HCT116 (cell line): ENCODE results near the gene TLE6. TPM values are rescaled to one million over a fixed set of nuclear protein-coding genes. Genes with fewer than 3 reads are reported as not detected.

ENCODE experiments used
- ATAC-seq: fragments of 200-7000 bp; cut with Tn5 transposase; 2 replicates; pipeline ENCODE4 v1.9.1; 2020; ENCODE audit warnings: mild to moderate bottlenecking, moderate library complexity
- BruUV-seq: library from RNA; stranded (reverse); fragments of 400-500 nt; replicated peaks from 2 replicates; lab custom pipeline; 2021; lab: Mats Ljungman, UMichigan
- CTCF ChIA-PET: fragments of 300-600 bp; sonication (Branson Sonifier 250); formaldehyde crosslinking; loops from one replicate; lab custom pipeline; 2021; ENCODE audit warnings: antibody characterized with exemption; lab: Charles Lee
- POLR2A ChIA-PET: fragments of 300-600, 350-600 bp; sonication (Branson Sonifier 250); formaldehyde crosslinking; loops from one replicate; lab custom pipeline; 2021; ENCODE audit warnings: antibody characterized with exemption; lab: Charles Lee
- RAD21 ChIA-PET, 2 experiments: fragments of 300-600 bp; sonication (Branson Sonifier 250); formaldehyde crosslinking; loops; one replicate each; lab custom pipeline; 2023; ENCODE audit warnings: low total read pairs in 2 of 2; ENCODE audit not compliant: uncharacterized antibody in 2 of 2, unreplicated experiment in 2 of 2, low non-redundant PET in 1 of 2; lab: Charles Lee
- DNase-seq: peaks from one replicate; pipeline ENCODE4 v3.0.0-alpha.2; 2010; ENCODE audit warnings: low read depth, low spot score
- H2AFZ ChIP-seq: fragments of 200-600 bp; shearing (Covaris generic), sonication (generic); 2 replicates; pipeline ENCODE4 v1.6.1; 2017; ENCODE audit warnings: low read depth, mixed run types, mixed read lengths, antibody characterized with exemption, low read length; ENCODE audit not compliant: poor library complexity, severe bottlenecking
- H3K27ac ChIP-seq: 2 replicates; pipeline ENCODE4 v1.5.1; 2012; ENCODE audit warnings: low read depth, low read length
- H3K27me3 ChIP-seq: fragments of 200-600 bp; sonication (generic); 2 replicates; pipeline ENCODE4 v1.6.1; 2016; ENCODE audit warnings: mixed run types, low read length, mixed read lengths; ENCODE audit not compliant: insufficient read depth
- H3K36me3 ChIP-seq, 2 experiments: fragments of 200-500 bp in 1 of 2; fragments of 200-600 bp in 1 of 2; sonication (Bioruptor generic) in 1 of 2; sonication (generic) in 1 of 2; 2 replicates each; pipeline versions ENCODE4 v1.5.1 to v1.6.1; 2014 to 2016; ENCODE audit warnings: low read length in 2 of 2, inconsistent platforms in 1 of 2, mixed read lengths in 1 of 2, mixed run types in 1 of 2; ENCODE audit not compliant: insufficient read depth in 2 of 2, control insufficient read depth in 1 of 2
- H3K4me1 ChIP-seq, 2 experiments: fragments of 200-600 bp in 1 of 2; sonication (generic) in 1 of 2; 2 replicates each; pipeline versions ENCODE4 v1.5.1 to v1.6.1; 2012 to 2017; ENCODE audit warnings: low read length in 2 of 2, inconsistent platforms in 1 of 2, mild to moderate bottlenecking in 1 of 2, mixed read lengths in 1 of 2, mixed run types in 1 of 2, moderate library complexity in 1 of 2; ENCODE audit not compliant: insufficient read depth in 2 of 2, control insufficient read depth in 1 of 2
- H3K4me2 ChIP-seq: fragments of 200-600 bp; sonication (generic); 2 replicates; pipeline ENCODE4 v1.6.1; 2017; ENCODE audit warnings: mixed run types, low read length, mixed read lengths
- H3K4me3 ChIP-seq, 2 experiments: fragments of 200-600 bp in 1 of 2; sonication (generic) in 1 of 2; replicated peaks in 1 of 2; 2 replicates each; pipeline ENCODE4 v1.5.1; 2011 to 2016; ENCODE audit warnings: low read length in 2 of 2, control low read depth in 1 of 2, low read depth in 1 of 2, mild to moderate bottlenecking in 1 of 2, mixed read lengths in 1 of 2, mixed run types in 1 of 2
- H3K79me2 ChIP-seq: fragments of 200-600 bp; sonication (generic); 2 replicates; pipeline ENCODE4 v1.6.1; 2017; ENCODE audit warnings: mild to moderate bottlenecking, mixed run types, low read length, moderate library complexity, mixed read lengths; ENCODE audit not compliant: insufficient read depth
- H3K9ac ChIP-seq: fragments of 200-600 bp; sonication (generic); 2 replicates; pipeline ENCODE4 v1.6.1; 2016; ENCODE audit warnings: low read length, mixed read lengths
- H3K9me2 ChIP-seq: fragments of 200-600 bp; sonication (generic), shearing (Covaris generic); 2 replicates; pipeline ENCODE4 v1.6.1; 2017; ENCODE audit warnings: mixed run types, mild to moderate bottlenecking, moderate library complexity; ENCODE audit not compliant: insufficient read depth
- H3K9me3 ChIP-seq, 2 experiments: fragments of 200-500 bp in 1 of 2; fragments of 200-600 bp in 1 of 2; sonication (Bioruptor generic) in 1 of 2; sonication (generic) in 1 of 2; 2 replicates each; pipeline ENCODE4 v1.6.1; 2014 to 2017; ENCODE audit warnings: low read length in 2 of 2, mixed read lengths in 2 of 2, inconsistent platforms in 1 of 2, low read depth in 1 of 2, mild to moderate bottlenecking in 1 of 2, mixed run types in 1 of 2, moderate library complexity in 1 of 2; ENCODE audit not compliant: control insufficient read depth in 1 of 2, insufficient read depth in 1 of 2
- H4K20me1 ChIP-seq: fragments of 200-600 bp; sonication (generic), shearing (Covaris generic); 2 replicates; pipeline ENCODE4 v1.6.1; 2017; ENCODE audit warnings: mixed run types, mild to moderate bottlenecking, moderate library complexity; ENCODE audit not compliant: insufficient read depth
- CBX3 ChIP-seq: IDR thresholded peaks from 2 replicates; pipeline ENCODE4 v1.6.1; 2012; ENCODE audit warnings: low read depth
- EZH2 ChIP-seq: fragments of 200-600 bp; sonication (generic); IDR thresholded peaks from 2 replicates; pipeline ENCODE4 v1.6.1; 2017; ENCODE audit warnings: antibody characterized with exemption, mixed run types
- FOSL1 ChIP-seq: IDR thresholded peaks from 2 replicates; pipeline ENCODE4 v1.6.1; 2012; ENCODE audit warnings: low read depth
- SP1 ChIP-seq: IDR thresholded peaks from 2 replicates; pipeline ENCODE4 v1.6.1; 2012; ENCODE audit warnings: low read depth
- SRF ChIP-seq: IDR thresholded peaks from 2 replicates; pipeline ENCODE4 v1.6.1; 2012; ENCODE audit warnings: low read depth
- TCF7L2 ChIP-seq: IDR thresholded peaks from 2 replicates; pipeline ENCODE4 v1.7.0; 2011; ENCODE audit warnings: borderline replicate concordance, inconsistent platforms; ENCODE audit not compliant: insufficient read depth, insufficient read length; ENCODE audit errors: extremely low read depth
- intact Hi-C: fragments of 100-400 bp; cut with micrococcal nuclease; formaldehyde crosslinking; loops from 2 replicates; pipeline ENCODE4 v1.10.0; 2022
- total RNA-seq: library from RNA; stranded (reverse); gene quantifications from one replicate; pipeline ENCODE4 v1.2.1, GENCODE V29; 2021; ENCODE audit not compliant: unreplicated experiment
- TF ChIP-seq, protein P1 (sequence below): IDR thresholded peaks from 2 replicates; pipeline ENCODE4 v1.6.1; 2012
- TF ChIP-seq, protein P2 (sequence below), 3 experiments: fragments of 200-600 bp in 1 of 3; sonication (generic) in 1 of 3; IDR thresholded peaks in 2 of 3; conservative IDR thresholded peaks in 1 of 3; 2 replicates each; pipeline ENCODE4 v1.5.1; 2012 to 2017; ENCODE audit warnings: low read depth in 2 of 3, low read length in 2 of 3, antibody characterized with exemption in 1 of 3, borderline replicate concordance in 1 of 3, control low read depth in 1 of 3, mild to moderate bottlenecking in 1 of 3, mixed read lengths in 1 of 3, mixed run types in 1 of 3, moderate library complexity in 1 of 3; ENCODE audit not compliant: insufficient read depth in 1 of 3

The TLE6 gene
- total RNA-seq, 1 experiment from 2014 or later, result 10.9 TPM

DNA sequence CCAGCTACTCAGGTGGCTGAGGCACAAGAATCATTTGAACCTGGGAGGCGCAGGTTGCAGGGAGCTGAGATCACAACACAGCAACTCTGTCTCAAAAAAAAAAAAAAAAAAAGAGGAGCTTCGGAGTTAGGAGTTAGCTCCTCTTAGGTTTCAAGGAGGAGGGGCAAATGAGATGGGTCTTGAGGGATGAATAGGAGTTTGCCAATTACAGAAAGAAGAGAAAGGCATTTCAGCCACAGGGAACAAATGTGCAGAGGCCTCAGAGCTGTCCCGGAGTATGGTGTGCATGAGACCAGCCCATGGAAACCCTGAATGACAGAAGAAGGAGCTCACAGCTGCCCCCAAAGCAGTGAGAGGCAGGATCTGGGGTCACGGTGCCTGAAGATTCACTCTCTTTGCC, 27.2 kb downstream of the TLE6 start:
- intact Hi-C loops, result no loop called here
- no peaks in the 10 kb centered on the region for H3K27me3 ChIP-seq
- no peak for TF ChIP-seq SP1
- TF ChIP-seq, protein P1, sequence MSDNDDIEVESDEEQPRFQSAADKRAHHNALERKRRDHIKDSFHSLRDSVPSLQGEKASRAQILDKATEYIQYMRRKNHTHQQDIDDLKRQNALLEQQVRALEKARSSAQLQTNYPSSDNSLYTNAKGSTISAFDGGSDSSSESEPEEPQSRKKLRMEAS, result no peak
- no peak for TF ChIP-seq EZH2
- TF ChIP-seq TCF7L2, result no peak
- TF ChIP-seq, protein P2, sequence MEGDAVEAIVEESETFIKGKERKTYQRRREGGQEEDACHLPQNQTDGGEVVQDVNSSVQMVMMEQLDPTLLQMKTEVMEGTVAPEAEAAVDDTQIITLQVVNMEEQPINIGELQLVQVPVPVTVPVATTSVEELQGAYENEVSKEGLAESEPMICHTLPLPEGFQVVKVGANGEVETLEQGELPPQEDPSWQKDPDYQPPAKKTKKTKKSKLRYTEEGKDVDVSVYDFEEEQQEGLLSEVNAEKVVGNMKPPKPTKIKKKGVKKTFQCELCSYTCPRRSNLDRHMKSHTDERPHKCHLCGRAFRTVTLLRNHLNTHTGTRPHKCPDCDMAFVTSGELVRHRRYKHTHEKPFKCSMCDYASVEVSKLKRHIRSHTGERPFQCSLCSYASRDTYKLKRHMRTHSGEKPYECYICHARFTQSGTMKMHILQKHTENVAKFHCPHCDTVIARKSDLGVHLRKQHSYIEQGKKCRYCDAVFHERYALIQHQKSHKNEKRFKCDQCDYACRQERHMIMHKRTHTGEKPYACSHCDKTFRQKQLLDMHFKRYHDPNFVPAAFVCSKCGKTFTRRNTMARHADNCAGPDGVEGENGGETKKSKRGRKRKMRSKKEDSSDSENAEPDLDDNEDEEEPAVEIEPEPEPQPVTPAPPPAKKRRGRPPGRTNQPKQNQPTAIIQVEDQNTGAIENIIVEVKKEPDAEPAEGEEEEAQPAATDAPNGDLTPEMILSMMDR (IDR thresholded peaks at IDR 0.05 in 2 of 3, conservative IDR thresholded peaks at IDR 0.05 in 1 of 3; ENCODE audit: borderline replicate concordance in 1 of 3, insufficient read depth in 1 of 3, low read depth in 2 of 3, low read length in 2 of 3), result no peak
- TF ChIP-seq CBX3, result no peak
- no peak for TF ChIP-seq SRF
- no peak for TF ChIP-seq FOSL1
- ChIA-PET POLR2A (interaction anchor here (1.1 to 1.7 kb wide), 2 partner anchors 27 to 31 kb away, joined by 3 to 5 read pairs; partner anchors contain the start of gene TLE6), RAD21 (no interaction called here), CTCF (no interaction called here)
- H3K9me2 ChIP-seq, result no peaks in the 10 kb centered on the region
- BruUV-seq, result no TSS peak
- H3K36me3 ChIP-seq, result no peaks in the 10 kb centered on the region; a peak in 1 of 4 replicates
- no peak overlapping the region for H3K9ac ChIP-seq
- no peak overlapping the region for H3K4me3 ChIP-seq
- ATAC-seq, result no peak
- H3K4me1 ChIP-seq, result peaks cover 0 to 3% of the 10 kb centered on the region in 2 experiments; a peak in 1 of 4 replicates
- H3K79me2 ChIP-seq, result no peaks in the 10 kb centered on the region
- DNase-seq, result no peak
- H3K27ac ChIP-seq, result no peak overlapping the region
- H4K20me1 ChIP-seq, result no peaks in the 10 kb centered on the region
- no peak overlapping the region for H3K4me2 ChIP-seq
- H3K9me3 ChIP-seq, result no peaks in the 10 kb centered on the region
- no peak overlapping the region for H2AFZ ChIP-seq
